HepG2 (cell line): ENCODE results near the gene C14orf119. TPM values are rescaled to one million over a fixed set of nuclear protein-coding genes. Genes with fewer than 3 reads are reported as not detected.

Experiments used
- AGO2 ChIP-seq: fragments of 200-400 bp; formaldehyde crosslinking; optimal IDR thresholded peaks from 2 replicates; pipeline ENCODE3; 2017; ENCODE audit warnings: mild to moderate bottlenecking, low read depth, low read length, moderate library complexity
- CEBPB ChIP-seq: IDR thresholded peaks from 2 replicates; pipeline ENCODE4 v1.6.1; 2011; ENCODE audit warnings: low read depth, low read length, improper control_type of control experiment, borderline replicate concordance
- PHF8 ChIP-seq: sonication (generic); formaldehyde crosslinking; IDR thresholded peaks from 2 replicates; pipeline ENCODE4 v1.5.0; 2020; ENCODE audit warnings: missing genetic modification reagents
- REPIN1 ChIP-seq: sonication (generic); formaldehyde crosslinking; IDR thresholded peaks from 2 replicates; pipeline ENCODE4 v1.8.0; 2022; ENCODE audit warnings: missing genetic modification reagents, low read depth, mild to moderate bottlenecking, borderline replicate concordance
- SIX4 ChIP-seq: sonication (generic); formaldehyde crosslinking; IDR thresholded peaks from 2 replicates; pipeline ENCODE4 v1.4.0; 2020; ENCODE audit warnings: missing genetic modification reagents
- SRY ChIP-seq: sonication (generic); formaldehyde crosslinking; IDR thresholded peaks from 2 replicates; pipeline ENCODE4 v1.8.0; 2022; ENCODE audit warnings: mild to moderate bottlenecking, missing genetic modification reagents
- TEF ChIP-seq: sonication (generic); formaldehyde crosslinking; IDR thresholded peaks from 2 replicates; pipeline ENCODE4 v1.5.0; 2020; ENCODE audit warnings: missing genetic modification reagents
- ZBTB40 ChIP-seq, 2 experiments: fragments of 450-650 bp in 1 of 2; sonication (generic) in 1 of 2; formaldehyde crosslinking in 1 of 2; IDR thresholded peaks; 2 replicates each; pipeline versions ENCODE4 v1.6.1 to v1.8.0; 2016 to 2022; ENCODE audit warnings: antibody characterized with exemption in 1 of 2, mild to moderate bottlenecking in 1 of 2, missing genetic modification reagents in 1 of 2
- ZNF468 ChIP-seq: sonication (generic); formaldehyde crosslinking; IDR thresholded peaks from 2 replicates; pipeline ENCODE4 v1.8.0; 2022; ENCODE audit warnings: mild to moderate bottlenecking, moderate library complexity, missing genetic modification reagents
- ZNF510 ChIP-seq: sonication (generic); formaldehyde crosslinking; IDR thresholded peaks from 2 replicates; pipeline ENCODE4 v1.4.0; 2020; ENCODE audit warnings: low read depth, mild to moderate bottlenecking, missing genetic modification reagents
- ZNF513 ChIP-seq: sonication (generic); formaldehyde crosslinking; conservative IDR thresholded peaks from 2 replicates; pipeline ENCODE4 v1.5.0; 2020; ENCODE audit warnings: missing genetic modification reagents
- ZNF616 ChIP-seq: sonication (generic); formaldehyde crosslinking; IDR thresholded peaks from 2 replicates; pipeline ENCODE4 v1.5.0; 2020; ENCODE audit warnings: low read depth, mild to moderate bottlenecking, missing genetic modification reagents
- polyA plus RNA-seq, 8 experiments: library from polyadenylated mRNA; depleted of rRNA in 3 of 8; stranded (reverse) in 7 of 8; unstranded in 1 of 8; fragments of >200 nt; fragmentation: Illumina TruSeq in 4 of 8; extraction: Trizol in 4 of 8; gene quantifications; 2 replicates each; pipeline versions ENCODE4 v1.2.1 to v1.2.3, GENCODE V29; 2011 to 2016; ENCODE audit warnings: low read depth in 4 of 8, missing spikeins in 1 of 8, mixed read lengths in 1 of 8; ENCODE audit not compliant: insufficient read depth in 1 of 8
- total RNA-seq, 5 experiments: library from RNA; depleted of rRNA; stranded (reverse); fragments of >200 nt; fragmentation: Illumina TruSeq; extraction: Trizol; gene quantifications; 2 replicates each; pipeline ENCODE4 v1.2.3, GENCODE V29; 2016; ENCODE audit warnings: low read depth in 1 of 5
- TF ChIP-seq, protein P1 (sequence below): sonication (generic); formaldehyde crosslinking; IDR thresholded peaks from 2 replicates; pipeline ENCODE4 v1.4.0; 2020; ENCODE audit warnings: missing genetic modification reagents

Gene C14orf119
- total and polyA plus RNA-seq, 2 of the 13 experiments (the other 11 are each of a cell fraction or from before 2014, with no cell fraction given) = 117 to 206 TPM

DNA sequence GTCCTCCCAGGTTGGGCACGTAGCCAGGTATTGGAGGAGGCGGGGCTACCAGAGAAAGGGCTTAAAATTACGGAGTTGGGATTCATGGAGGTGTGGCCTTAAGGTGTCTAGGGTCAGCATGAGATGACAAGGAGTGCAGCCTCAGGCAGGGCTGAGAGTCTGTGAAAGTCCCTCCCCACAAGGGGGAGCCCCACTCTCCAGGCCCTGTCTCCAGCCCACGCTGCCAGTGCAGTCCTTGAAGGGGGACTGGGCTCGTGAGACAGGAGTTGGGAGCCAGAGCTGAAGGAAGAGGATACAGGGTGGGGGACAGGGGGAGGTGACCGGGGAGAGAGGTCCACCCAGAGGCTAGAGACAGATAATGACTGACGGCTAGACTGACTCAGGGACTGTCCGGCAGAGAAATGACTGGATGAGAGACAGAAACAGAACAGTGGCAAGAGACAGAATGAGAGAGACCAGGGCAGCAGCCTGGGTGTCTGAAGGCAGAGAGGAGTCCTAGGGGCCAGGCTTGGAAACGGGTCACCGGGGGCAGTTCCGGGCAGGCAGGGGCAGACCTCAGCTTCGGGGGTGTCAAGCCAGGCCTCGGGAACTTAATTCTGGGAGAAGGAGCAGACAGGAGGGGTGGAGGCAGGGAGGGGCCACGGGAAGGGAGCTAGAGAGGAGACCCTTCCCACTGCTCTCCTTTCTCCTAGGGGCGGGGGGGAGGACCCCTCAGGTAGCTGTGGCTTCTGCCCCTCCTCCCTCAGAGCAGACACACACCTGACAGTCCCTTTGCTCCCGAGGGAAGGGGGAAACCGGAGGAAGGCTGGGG is 39.0 kb upstream of the C14orf119 start (continued):
- TF ChIP-seq TEF (CRISPR knock-in tag) = no peak
- TF ChIP-seq ZNF616 (CRISPR knock-in tag) = no peak
- TF ChIP-seq, protein P1, sequence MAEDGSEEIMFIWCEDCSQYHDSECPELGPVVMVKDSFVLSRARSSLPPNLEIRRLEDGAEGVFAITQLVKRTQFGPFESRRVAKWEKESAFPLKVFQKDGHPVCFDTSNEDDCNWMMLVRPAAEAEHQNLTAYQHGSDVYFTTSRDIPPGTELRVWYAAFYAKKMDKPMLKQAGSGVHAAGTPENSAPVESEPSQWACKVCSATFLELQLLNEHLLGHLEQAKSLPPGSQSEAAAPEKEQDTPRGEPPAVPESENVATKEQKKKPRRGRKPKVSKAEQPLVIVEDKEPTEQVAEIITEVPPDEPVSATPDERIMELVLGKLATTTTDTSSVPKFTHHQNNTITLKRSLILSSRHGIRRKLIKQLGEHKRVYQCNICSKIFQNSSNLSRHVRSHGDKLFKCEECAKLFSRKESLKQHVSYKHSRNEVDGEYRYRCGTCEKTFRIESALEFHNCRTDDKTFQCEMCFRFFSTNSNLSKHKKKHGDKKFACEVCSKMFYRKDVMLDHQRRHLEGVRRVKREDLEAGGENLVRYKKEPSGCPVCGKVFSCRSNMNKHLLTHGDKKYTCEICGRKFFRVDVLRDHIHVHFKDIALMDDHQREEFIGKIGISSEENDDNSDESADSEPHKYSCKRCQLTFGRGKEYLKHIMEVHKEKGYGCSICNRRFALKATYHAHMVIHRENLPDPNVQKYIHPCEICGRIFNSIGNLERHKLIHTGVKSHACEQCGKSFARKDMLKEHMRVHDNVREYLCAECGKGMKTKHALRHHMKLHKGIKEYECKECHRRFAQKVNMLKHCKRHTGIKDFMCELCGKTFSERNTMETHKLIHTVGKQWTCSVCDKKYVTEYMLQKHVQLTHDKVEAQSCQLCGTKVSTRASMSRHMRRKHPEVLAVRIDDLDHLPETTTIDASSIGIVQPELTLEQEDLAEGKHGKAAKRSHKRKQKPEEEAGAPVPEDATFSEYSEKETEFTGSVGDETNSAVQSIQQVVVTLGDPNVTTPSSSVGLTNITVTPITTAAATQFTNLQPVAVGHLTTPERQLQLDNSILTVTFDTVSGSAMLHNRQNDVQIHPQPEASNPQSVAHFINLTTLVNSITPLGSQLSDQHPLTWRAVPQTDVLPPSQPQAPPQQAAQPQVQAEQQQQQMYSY = no peak
- no peak for TF ChIP-seq CEBPB
- no peak for TF ChIP-seq ZNF510 (CRISPR knock-in tag)
- no peak for TF ChIP-seq ZNF513
- peak; percentile 26; the same call in 1 of the 2 replicates for TF ChIP-seq REPIN1 (CRISPR knock-in tag)
- peak; percentile 62; the same call in 1 of the 2 replicates for TF ChIP-seq PHF8
- TF ChIP-seq ZBTB40 (IDR thresholded peaks at IDR 0.05) = no peak
- no peak for TF ChIP-seq ZBTB40 (CRISPR knock-in tag; IDR thresholded peaks at IDR 0.05)
- TF ChIP-seq SIX4 (CRISPR knock-in tag) = no peak
- TF ChIP-seq SRY (CRISPR knock-in tag) = no peak
- no peak for TF ChIP-seq ZNF468 (CRISPR knock-in tag)
- no peak for TF ChIP-seq AGO2
